Heart left ventricle (tissue), 16 donors: Measurements from ENCODE around the gene ZNF181. TPM values are rescaled to one million over a fixed set of nuclear protein-coding genes. Genes with fewer than 3 reads are reported as not detected.

Experiments used
- ATAC-seq, 4 donors: fragments of 200-7000 bp; cut with Tn5 transposase; one replicate each; pipeline ENCODE4 v1.9.1; 2020 to 2022; ENCODE audit warnings: moderate library complexity in 4 of 4, mild to moderate bottlenecking in 3 of 4, moderate number of reproducible peaks in 1 of 4
- DNase-seq, 5 donors: peaks; one replicate each; pipeline ENCODE4 v3.0.0-alpha.2; 2020
- H3K27ac ChIP-seq, 12 donors: fragments of 200-600 bp; sonication (generic) in 4 of 12; one replicate each; pipeline versions ENCODE4 v1.5.0 to v1.8.0; 2016 to 2022; ENCODE audit warnings: mild to moderate bottlenecking in 2 of 12
- H3K27me3 ChIP-seq, 9 donors: fragments of 200-600 bp; sonication (generic) in 2 of 9; one replicate each; pipeline versions ENCODE4 v1.5.1 to v1.8.0; 2016 to 2022; ENCODE audit warnings: mild to moderate bottlenecking in 3 of 9
- H3K36me3 ChIP-seq, 9 donors: fragments of 200-600 bp; sonication (generic) in 2 of 9; one replicate each; pipeline versions ENCODE4 v1.5.0 to v1.8.0; 2018 to 2022; ENCODE audit warnings: mild to moderate bottlenecking in 2 of 9
- H3K4me1 ChIP-seq, 12 donors: fragments of 200-600 bp; sonication (generic) in 4 of 12; one replicate each; pipeline versions ENCODE4 v1.5.0 to v1.8.0; 2016 to 2022; ENCODE audit warnings: mild to moderate bottlenecking in 3 of 12
- H3K4me3 ChIP-seq, 12 donors: fragments of 200-600 bp; sonication (generic) in 4 of 12; one replicate each; pipeline versions ENCODE4 v1.5.0 to v1.8.0; 2017 to 2022; ENCODE audit warnings: mild to moderate bottlenecking in 9 of 12, moderate library complexity in 4 of 12
- H3K9me3 ChIP-seq, 12 donors: fragments of 200-600 bp; sonication (generic) in 4 of 12; one replicate each; pipeline versions ENCODE4 v1.5.0 to v1.8.0; 2016 to 2022; ENCODE audit warnings: mild to moderate bottlenecking in 1 of 12
- CTCF ChIP-seq, 12 donors: fragments of 200-600 bp; sonication (generic) in 4 of 12; IDR thresholded peaks; one replicate each; pipeline versions ENCODE4 v1.5.0 to v1.8.0; 2018 to 2022; ENCODE audit warnings: antibody characterized with exemption in 12 of 12, mild to moderate bottlenecking in 5 of 12
- POLR2A ChIP-seq, 2 donors: fragments of 450-650 bp; IDR thresholded peaks; one replicate each; pipeline ENCODE4 v1.6.1; 2017; ENCODE audit warnings: antibody characterized with exemption in 2 of 2, mild to moderate bottlenecking in 2 of 2, moderate library complexity in 2 of 2
- WGBS, 4 donors: extraction: QIAGEN DNeasy Blood & Tissue Kit in 2 of 4; methylation state at CpG; one replicate each; pipeline versions ENCODE4 v1.1.5 to v1.1.7; 2013 to 2018; 5-methylcytosine and 5-hydroxymethylcytosine counted together
- intact Hi-C, 10 donors: fragments of 100-400 bp; cut with DNase I; formaldehyde crosslinking; loops; one replicate each; pipeline versions ENCODE4 v1.11.1 to v1.14.2; 2022
- polyA plus RNA-seq, 2 donors: library from polyadenylated mRNA; stranded (reverse); fragments of 200-250 nt; gene quantifications; one replicate each; pipeline ENCODE4 v1.2.3, GENCODE V29; 2013
- total RNA-seq, 9 donors: library from RNA; depleted of rRNA in 2 of 9; stranded (reverse); fragments of >200 nt in 2 of 9; fragmentation: NEBNext Ultra II Directional in 3 of 9; extraction: Animal tissue kit (Norgen Biotek cat#: 25700) in 3 of 9; gene quantifications; one replicate each; pipeline versions ENCODE4 v1.1.0 to v1.2.4, GENCODE V29; 2016 to 2023
- donor health status: ischemic (EF 13 %, LVEDD 7.1; RV severe dilation, severe dysfunction).
- donor health status: healthy with polysubstance abuse.
- donor health status: DM: no; HTN: yes; CAD: no.
- donor health status: DM: no; HTN: no; CAD: no.
- donor health status: ischemic (EF 25% LVEDD 6.9; RV normal size, moderate dysfunction).
- donor health status: ischemic (EF 25% LVEDD 5.7; RV mildly dilated, moderate dysfunction).
- donor health status: healthy.
- donor health status: DM: yes; HTN: yes; CAD: no.
- donor health status: ischemic (EF 35%, LVEDD 5.7; RV mildly dilated, moderate dysfunction).
- donor health status: nonischemic (EF 11% LVEDD 7.7; RV severe dilation, severe dysfunction).
- donor health status: DM: yes; HTN: yes; CAD: no.
- donor health status: PGD.
- donor health status: ischemic (EF 29% LVEDD 5.4; RV normal size, mild dysfunction).
- donor health status: nonischemic (EF 23%, LVEDD 6.1; RV moderate dilation, normal function).

Gene ZNF181
- total and polyA plus RNA-seq, 11 donors = 8.6 to 46.6 (median 18.8) TPM

DNA sequence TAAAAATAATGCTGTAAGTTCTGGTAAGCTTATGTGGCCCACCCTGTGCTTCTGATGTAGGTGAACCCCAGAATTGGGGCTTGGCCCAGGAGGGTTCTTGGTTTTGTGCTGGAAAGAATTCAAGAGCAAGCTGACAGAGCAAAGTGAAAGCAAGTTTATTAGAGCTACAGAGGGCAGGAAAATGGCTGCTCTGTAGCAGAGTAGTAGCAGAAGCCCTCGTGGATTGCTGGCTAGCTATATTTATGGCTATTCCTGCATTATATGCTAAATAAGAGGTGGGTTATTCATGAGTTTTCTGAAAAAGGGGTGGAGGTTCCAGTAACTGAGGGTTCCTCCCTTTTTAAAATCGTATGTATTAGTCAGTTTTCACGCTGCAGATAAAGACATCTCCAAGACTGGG is 59.5 kb downstream of the ZNF181 start:
- Histone ChIP-seq H3K9me3 (peaks cover 0 to 8% (median 0%) of the 10 kb centered on the region in 12 donors), H3K27me3 (no peaks in the 10 kb centered on the region), H3K27ac (no peak overlapping the region), H3K4me1 (no peaks in the 10 kb centered on the region), H3K4me3 (peak overlapping the region in 1 of 12 donors; percentile 15), H3K36me3 (no peaks in the 10 kb centered on the region)
- WGBS, 4 donors = 52 to 73% (median 71%) methylated on average over 3 of the region's 3 CpGs
- no peak for DNase-seq
- intact Hi-C loops = no loop called here
- no peak for ATAC-seq
- TF ChIP-seq POLR2A (IDR thresholded peaks at IDR 0.05) = no peak
- TF ChIP-seq CTCF (IDR thresholded peaks at IDR 0.05) = no peak

GRCh38 chr19:34794066-34794960 is 60.3 kb downstream of the ZNF181 start:
- no peak for TF ChIP-seq POLR2A (IDR thresholded peaks at IDR 0.05)
- no peak for TF ChIP-seq CTCF (IDR thresholded peaks at IDR 0.05)
- H3K9me3 ChIP-seq = peaks cover 0 to 8% (median 0%) of the 10 kb centered on the region in 12 donors
- DNase-seq (no peak), ATAC-seq (no peak)
- no peaks in the 10 kb centered on the region for H3K27me3 ChIP-seq
- H3K36me3 ChIP-seq = no peaks in the 10 kb centered on the region
- H3K27ac ChIP-seq = no peak overlapping the region
- 70 to 77% (median 74%) methylated on average over 9 of the region's 9 CpGs for WGBS, 4 donors
- no peak overlapping the region for H3K4me3 ChIP-seq
- H3K4me1 ChIP-seq = no peaks in the 10 kb centered on the region
- intact Hi-C loops = no loop called here

Other genes starting within 250 kb of the ZNF181 start
- gene SCGB2B2, start 57.1 kb upstream of the ZNF181 start, total RNA-seq = 1 to 10 TPM in 2 of 9 donors, under 1 TPM in 6, not detected in 1; 0.19 to 1.7 (median 0.84) TPM
- under 1 TPM; 0.11 to 0.80 TPM for gene SCGB2B2, start 57.1 kb upstream of the ZNF181 start, polyA plus RNA-seq
- gene ZNF302, start 56.6 kb upstream of the ZNF181 start, total RNA-seq = 10 to 100 TPM; 24.3 to 37.2 (median 33.0) TPM
- gene ZNF302, start 56.6 kb upstream of the ZNF181 start, polyA plus RNA-seq = 10 to 100 TPM; 25.5 to 32.2 TPM
- 1 to 10 TPM; 3.0 to 5.6 (median 3.6) TPM for gene ZNF599, start 39.0 kb downstream of the ZNF181 start, total RNA-seq
- 1 to 10 TPM; 2.8 to 3.0 TPM for gene ZNF599, start 39.0 kb downstream of the ZNF181 start, polyA plus RNA-seq
- gene ZNF30, start 192.7 kb downstream of the ZNF181 start, total RNA-seq = 10 to 100 TPM in 1 of 9 donors, 1 to 10 TPM in 7, under 1 TPM in 1; 0.95 to 13.4 (median 2.8) TPM
- gene ZNF30, start 192.7 kb downstream of the ZNF181 start, polyA plus RNA-seq = 1 to 10 TPM; 1.8 TPM
- gene ZNF792, start 230.0 kb downstream of the ZNF181 start, total RNA-seq = 1 to 10 TPM; 2.7 to 8.2 (median 4.2) TPM
- 1 to 10 TPM; 1.3 to 2.2 TPM for gene ZNF792, start 230.0 kb downstream of the ZNF181 start, polyA plus RNA-seq